Mesendoderm (in vitro differentiated cells): ENCODE measurements around the gene COX4I2.

ENCODE experiments used
- DNase-seq: peaks from one replicate; pipeline ENCODE4 v3.0.0; 2013
- H2AK5ac ChIP-seq: 2 replicates; pipeline ENCODE4 v1.6.1; 2013; ENCODE audit warnings: low read length, inconsistent platforms
- H2BK120ac ChIP-seq: 2 replicates; pipeline ENCODE4 v1.6.1; 2013; ENCODE audit warnings: low read depth, mild to moderate bottlenecking, low read length, moderate library complexity, mixed read lengths
- H2BK15ac ChIP-seq: replicated peaks from 2 replicates; pipeline ENCODE4 v1.6.1; 2013; ENCODE audit warnings: low read depth, mild to moderate bottlenecking, moderate library complexity
- H2BK5ac ChIP-seq: 2 replicates; pipeline ENCODE4 v1.6.1; 2013; ENCODE audit warnings: low read length, inconsistent platforms
- H3K18ac ChIP-seq: 2 replicates; pipeline ENCODE4 v1.6.1; 2013; ENCODE audit warnings: mild to moderate bottlenecking, low read length, mixed read lengths
- H3K23ac ChIP-seq: one replicate; pipeline ENCODE4 v1.6.1; 2013; ENCODE audit warnings: low read length
- H3K27ac ChIP-seq: 2 replicates; pipeline ENCODE4 v1.5.1; 2013; ENCODE audit warnings: low read depth, mild to moderate bottlenecking, inconsistent platforms, low read length, moderate library complexity
- H3K27me3 ChIP-seq: 2 replicates; pipeline ENCODE4 v1.6.1; 2013; ENCODE audit warnings: low read length, control low read depth, mild to moderate bottlenecking, inconsistent platforms; ENCODE audit not compliant: insufficient read depth, poor library complexity
- H3K36me3 ChIP-seq: 2 replicates; pipeline ENCODE4 v1.6.1; 2013; ENCODE audit warnings: low read length, inconsistent platforms; ENCODE audit not compliant: control insufficient read depth, insufficient read depth
- H3K4ac ChIP-seq: one replicate; pipeline ENCODE4 v1.6.1; 2013; ENCODE audit warnings: low read depth, mild to moderate bottlenecking, low read length, moderate library complexity
- H3K4me1 ChIP-seq: 2 replicates; pipeline ENCODE4 v1.6.1; 2013; ENCODE audit warnings: low read depth, low read length, inconsistent platforms; ENCODE audit not compliant: control insufficient read depth
- H3K4me2 ChIP-seq: 2 replicates; pipeline ENCODE4 v1.6.1; 2013; ENCODE audit warnings: low read length
- H3K4me3 ChIP-seq: 2 replicates; pipeline ENCODE4 v1.5.1; 2013; ENCODE audit warnings: mild to moderate bottlenecking, low read length
- H3K56ac ChIP-seq: one replicate; pipeline ENCODE4 v1.6.1; 2013; ENCODE audit warnings: low read length
- H3K79me1 ChIP-seq: 2 replicates; pipeline ENCODE4 v1.6.1; 2013; ENCODE audit warnings: low read length, inconsistent platforms
- H3K79me2 ChIP-seq: 2 replicates; pipeline ENCODE4 v1.6.1; 2013; ENCODE audit warnings: mild to moderate bottlenecking, low read length; ENCODE audit not compliant: control insufficient read depth, insufficient read depth
- H3K9ac ChIP-seq: 2 replicates; pipeline ENCODE4 v1.6.1; 2013; ENCODE audit warnings: low read length, inconsistent platforms
- H4K5ac ChIP-seq: one replicate; pipeline ENCODE4 v1.6.1; 2013; ENCODE audit warnings: low read length
- H4K8ac ChIP-seq: one replicate; pipeline ENCODE4 v1.6.1; 2013; ENCODE audit warnings: low read depth, mild to moderate bottlenecking, control low read depth, low read length, moderate library complexity
- WGBS: extraction: QIAGEN DNeasy Blood & Tissue Kit; methylation state at CpG from one replicate; pipeline ENCODE4 v1.1.7; 2013; ENCODE audit warnings: low lambda C conversion rate, missing lambda C conversion rate; ENCODE audit not compliant: insufficient coverage; ENCODE audit errors: extremely low coverage; 5-methylcytosine and 5-hydroxymethylcytosine counted together

COX4I2 gene

DNA sequence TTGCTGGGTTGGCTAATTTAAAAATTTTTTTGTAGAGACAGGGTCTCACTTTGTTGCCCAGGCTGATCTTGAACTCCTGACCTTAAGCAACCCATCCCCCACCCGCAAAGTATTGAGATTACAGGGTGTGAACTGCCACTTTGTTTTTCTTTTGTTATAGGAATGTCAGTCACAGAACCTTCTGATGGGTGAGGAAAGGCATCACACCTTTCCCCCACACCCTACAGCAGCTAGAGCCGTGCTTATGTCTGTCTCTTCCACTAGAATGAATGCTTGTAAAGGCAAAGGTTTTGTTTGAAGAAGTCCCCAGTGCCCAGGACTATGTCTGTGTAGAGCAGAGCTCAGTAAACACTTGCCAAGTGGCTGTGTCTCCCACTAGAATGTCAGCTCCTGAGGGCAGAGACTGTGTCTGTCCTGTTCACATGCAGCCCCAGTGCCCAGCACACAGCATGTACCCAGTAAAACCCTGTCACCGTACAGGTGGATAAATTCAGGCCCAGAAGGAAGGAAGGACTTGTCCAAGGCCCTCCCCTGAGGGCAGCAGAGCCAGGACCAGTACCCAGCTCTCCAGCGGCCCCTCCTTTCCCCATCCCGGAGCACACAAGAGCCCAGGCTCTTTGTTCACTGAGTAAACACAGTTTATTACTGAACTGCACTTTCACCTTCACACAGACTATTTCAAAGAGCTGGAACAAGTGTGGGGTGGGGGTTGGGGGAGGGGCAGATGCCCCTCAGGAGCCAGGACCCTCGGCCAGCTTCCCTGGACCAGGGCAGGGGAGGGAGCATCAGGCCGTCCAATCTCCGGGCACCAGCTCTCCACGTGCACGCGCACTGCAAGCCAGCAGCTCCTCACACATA, 26.4 kb downstream of the COX4I2 start:
- H3K79me1 ChIP-seq = no peaks in the 10 kb centered on the region
- H3K79me2 ChIP-seq = no peaks in the 10 kb centered on the region
- no peak overlapping the region for H2BK15ac ChIP-seq
- no peak overlapping the region for H4K8ac ChIP-seq
- no peaks in the 10 kb centered on the region for H3K36me3 ChIP-seq
- no peak overlapping the region for H3K4me2 ChIP-seq
- H3K27ac ChIP-seq = no peak overlapping the region
- H3K56ac ChIP-seq = peak overlapping the region; percentile 52
- no CpG with 5 or more reads among the region's 11 CpGs for WGBS
- H3K4me3 ChIP-seq = no peak overlapping the region
- H2AK5ac ChIP-seq = no peak overlapping the region
- no peak overlapping the region for H2BK5ac ChIP-seq
- DNase-seq = peak; percentile 69
- H3K4ac ChIP-seq = no peak overlapping the region
- no peak overlapping the region for H3K23ac ChIP-seq
- peaks cover 6% of the 10 kb centered on the region for H3K4me1 ChIP-seq
- H4K5ac ChIP-seq = no peak overlapping the region
- H3K9ac ChIP-seq = no peak overlapping the region
- no peak overlapping the region for H2BK120ac ChIP-seq
- no peak overlapping the region for H3K18ac ChIP-seq
- H3K27me3 ChIP-seq = no peaks in the 10 kb centered on the region

- no CpG with 5 or more reads among the region's 2 CpGs for WGBS
Observed at GRCh38 chr20:31664696-31665354, 27.1 kb downstream of the COX4I2 start.

GRCh38 chr20:31665753-31666152, 28.0 kb downstream of the COX4I2 start:
- no peak overlapping the region for H4K5ac ChIP-seq
- no peak overlapping the region for H3K9ac ChIP-seq
- no peak overlapping the region for H3K4me3 ChIP-seq
- H2AK5ac ChIP-seq = no peak overlapping the region
- H3K18ac ChIP-seq = no peak overlapping the region
- H3K23ac ChIP-seq = no peak overlapping the region
- H3K4me2 ChIP-seq = no peak overlapping the region
- no peak overlapping the region for H2BK5ac ChIP-seq
- no peak overlapping the region for H3K56ac ChIP-seq
- no peak overlapping the region for H3K4ac ChIP-seq
- peaks cover 6% of the 10 kb centered on the region for H3K4me1 ChIP-seq
- no peaks in the 10 kb centered on the region for H3K27me3 ChIP-seq
- no CpG with 5 or more reads among the region's 10 CpGs for WGBS
- H2BK15ac ChIP-seq = no peak overlapping the region
- H3K79me1 ChIP-seq = no peaks in the 10 kb centered on the region
- no peak overlapping the region for H2BK120ac ChIP-seq
- H3K79me2 ChIP-seq = no peaks in the 10 kb centered on the region
- H3K36me3 ChIP-seq = no peaks in the 10 kb centered on the region
- no peak overlapping the region for H3K27ac ChIP-seq
- H4K8ac ChIP-seq = no peak overlapping the region
- no peak for DNase-seq

More at GRCh38 chr20:31664696-31665354, 27.1 kb downstream of the COX4I2 start:
- Histone ChIP-seq H3K4me1 (peaks cover 6% of the 10 kb centered on the region), H3K4me3 (no peak overlapping the region), H3K9ac (no peak overlapping the region), H2BK15ac (no peak overlapping the region), H3K79me2 (no peaks in the 10 kb centered on the region), H2BK120ac (no peak overlapping the region), H3K27me3 (no peaks in the 10 kb centered on the region), H2AK5ac (no peak overlapping the region), H3K4ac (no peak overlapping the region), H4K8ac (no peak overlapping the region), H3K56ac (no peak overlapping the region), H3K36me3 (no peaks in the 10 kb centered on the region), H3K4me2 (no peak overlapping the region), H3K27ac (no peak overlapping the region), H3K79me1 (no peaks in the 10 kb centered on the region), H2BK5ac (no peak overlapping the region), H4K5ac (no peak overlapping the region), H3K23ac (no peak overlapping the region), H3K18ac (no peak overlapping the region)
- DNase-seq = no peak

GRCh38 chr20:31666258-31667042, 28.7 kb downstream of the COX4I2 start:
- H2BK120ac ChIP-seq = no peak overlapping the region
- no peaks in the 10 kb centered on the region for H3K36me3 ChIP-seq
- peaks cover 6% of the 10 kb centered on the region for H3K4me1 ChIP-seq
- H3K27me3 ChIP-seq = no peaks in the 10 kb centered on the region
- no peak overlapping the region for H3K4me2 ChIP-seq
- H2AK5ac ChIP-seq = no peak overlapping the region
- DNase-seq = peak; percentile 25
- no peak overlapping the region for H3K4me3 ChIP-seq
- no peak overlapping the region for H3K23ac ChIP-seq
- no peaks in the 10 kb centered on the region for H3K79me2 ChIP-seq
- no peak overlapping the region for H3K27ac ChIP-seq
- H3K9ac ChIP-seq = no peak overlapping the region
- WGBS = no CpG with 5 or more reads among the region's 7 CpGs
- H2BK15ac ChIP-seq = no peak overlapping the region
- H3K56ac ChIP-seq = no peak overlapping the region
- H4K8ac ChIP-seq = no peak overlapping the region
- no peak overlapping the region for H4K5ac ChIP-seq
- H3K18ac ChIP-seq = no peak overlapping the region
- H3K4ac ChIP-seq = no peak overlapping the region
- H3K79me1 ChIP-seq = no peaks in the 10 kb centered on the region
- no peak overlapping the region for H2BK5ac ChIP-seq

GRCh38 chr20:31667315-31668285, 29.9 kb downstream of the COX4I2 start:
- no peak overlapping the region for H3K9ac ChIP-seq
- no peak overlapping the region for H3K56ac ChIP-seq
- no peaks in the 10 kb centered on the region for H3K27me3 ChIP-seq
- H3K4ac ChIP-seq = no peak overlapping the region
- no peak overlapping the region for H2AK5ac ChIP-seq
- H3K79me2 ChIP-seq = no peaks in the 10 kb centered on the region
- H4K5ac ChIP-seq = no peak overlapping the region
- no peaks in the 10 kb centered on the region for H3K36me3 ChIP-seq
- no peak overlapping the region for H3K4me3 ChIP-seq
- no peak overlapping the region for H3K23ac ChIP-seq
- WGBS = no CpG with 5 or more reads among the region's 15 CpGs
- H3K79me1 ChIP-seq = no peaks in the 10 kb centered on the region
- no peak for DNase-seq
- no peak overlapping the region for H3K27ac ChIP-seq
- no peak overlapping the region for H2BK5ac ChIP-seq
- H3K4me2 ChIP-seq = no peak overlapping the region
- no peak overlapping the region for H2BK120ac ChIP-seq
- no peak overlapping the region for H4K8ac ChIP-seq
- peaks cover 4% of the 10 kb centered on the region for H3K4me1 ChIP-seq
- H2BK15ac ChIP-seq = no peak overlapping the region
- no peak overlapping the region for H3K18ac ChIP-seq
